ENCODE measurements around the gene CADM1. TPM values are rescaled to one million over a fixed set of nuclear protein-coding genes. Genes with fewer than 3 reads are reported as not detected.

CADM1 gene
- total RNA-seq, 2 experiments from 2014 or later, result 59.7 to 89.7 TPM

DNA sequence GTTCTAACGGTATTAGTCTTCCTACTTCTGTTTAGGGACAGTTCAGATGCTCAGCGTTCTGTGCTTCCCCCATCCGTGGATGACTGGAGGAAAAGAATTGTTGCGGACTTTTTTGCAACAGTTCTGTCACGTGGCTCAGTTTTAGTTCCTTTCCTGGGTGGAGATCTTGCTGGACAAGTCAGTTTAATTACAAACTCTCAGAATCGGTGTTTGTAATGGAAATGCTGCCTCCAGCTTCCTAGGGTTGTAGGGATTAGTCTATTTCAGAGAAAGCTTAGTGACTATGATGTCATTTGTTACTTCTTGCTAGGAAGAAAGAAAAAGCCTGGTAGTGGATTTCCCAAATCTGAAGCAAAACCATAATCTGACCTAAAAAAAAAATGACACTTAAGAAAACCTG is 320.4 kb downstream of the CADM1 start:
- Histone ChIP-seq H3K9me2 (ENCODE audit: insufficient read depth, low read length) (no peaks in the 10 kb centered on the region), H3K79me2 (ENCODE audit: insufficient read depth, low read depth, low read length) (no peaks in the 10 kb centered on the region), H3K4me3 (ENCODE audit: low read depth, low read length, poor library complexity, severe bottlenecking) (no peak overlapping the region), H3K36me3 (ENCODE audit: insufficient read depth, low read length) (no peaks in the 10 kb centered on the region), H3K4me2 (ENCODE audit: low read length) (no peak overlapping the region), H3K9me3 (ENCODE audit: low read length) (no peaks in the 10 kb centered on the region), H4K20me1 (ENCODE audit: insufficient read depth, low read length) (no peaks in the 10 kb centered on the region), H3K27ac (ENCODE audit: low read depth, low read length, poor library complexity, severe bottlenecking) (no peak overlapping the region), H2AFZ (ENCODE audit: low read length) (no peak overlapping the region), H3K4me1 (ENCODE audit: insufficient read depth, low read length, poor library complexity, severe bottlenecking) (no peaks in the 10 kb centered on the region)
- no TSS peak for BruUV-seq (replicated peaks)
- intact Hi-C loops (cut with micrococcal nuclease; ENCODE audit: unreplicated experiment), result no loop called here
- no peak for DNase-seq (ENCODE audit: low spot score)
- ChIA-PET POLR2A (interaction anchor here (0.6 to 1.5 kb wide), 3 partner anchors 37 to 643 kb away, joined by 3 to 8 read pairs (median 4); no protein-coding TSS in a partner anchor), CTCF (ENCODE audit: unreplicated experiment) (no interaction called here)
- TF ChIP-seq, protein P1, sequence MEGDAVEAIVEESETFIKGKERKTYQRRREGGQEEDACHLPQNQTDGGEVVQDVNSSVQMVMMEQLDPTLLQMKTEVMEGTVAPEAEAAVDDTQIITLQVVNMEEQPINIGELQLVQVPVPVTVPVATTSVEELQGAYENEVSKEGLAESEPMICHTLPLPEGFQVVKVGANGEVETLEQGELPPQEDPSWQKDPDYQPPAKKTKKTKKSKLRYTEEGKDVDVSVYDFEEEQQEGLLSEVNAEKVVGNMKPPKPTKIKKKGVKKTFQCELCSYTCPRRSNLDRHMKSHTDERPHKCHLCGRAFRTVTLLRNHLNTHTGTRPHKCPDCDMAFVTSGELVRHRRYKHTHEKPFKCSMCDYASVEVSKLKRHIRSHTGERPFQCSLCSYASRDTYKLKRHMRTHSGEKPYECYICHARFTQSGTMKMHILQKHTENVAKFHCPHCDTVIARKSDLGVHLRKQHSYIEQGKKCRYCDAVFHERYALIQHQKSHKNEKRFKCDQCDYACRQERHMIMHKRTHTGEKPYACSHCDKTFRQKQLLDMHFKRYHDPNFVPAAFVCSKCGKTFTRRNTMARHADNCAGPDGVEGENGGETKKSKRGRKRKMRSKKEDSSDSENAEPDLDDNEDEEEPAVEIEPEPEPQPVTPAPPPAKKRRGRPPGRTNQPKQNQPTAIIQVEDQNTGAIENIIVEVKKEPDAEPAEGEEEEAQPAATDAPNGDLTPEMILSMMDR (conservative IDR thresholded peaks at IDR 0.05; ENCODE audit: low read length), result no peak
- TF ChIP-seq EZH2phosphoT487 (IDR thresholded peaks at IDR 0.05; ENCODE audit: borderline replicate concordance, low read depth, low read length), result no peak

DNA sequence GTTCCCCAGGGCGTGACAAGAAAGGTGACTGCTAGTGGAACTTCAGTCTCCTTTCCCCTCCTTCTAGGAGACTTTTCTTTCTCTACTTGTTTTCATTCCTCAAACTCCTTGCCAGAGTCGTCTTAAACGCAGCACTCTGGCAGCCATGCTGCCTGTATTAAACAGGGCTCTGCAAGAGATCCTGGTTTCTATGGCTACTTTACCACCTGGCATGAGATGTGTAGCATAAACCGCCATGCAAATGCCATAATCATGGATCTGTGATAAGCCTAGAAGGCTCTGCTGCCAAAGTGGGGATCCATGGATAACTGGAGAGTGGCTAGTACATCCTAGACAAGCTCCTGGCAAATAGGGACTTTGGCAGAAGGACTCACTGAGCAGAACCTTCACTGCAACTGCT is 321.1 kb downstream of the CADM1 start:
- Histone ChIP-seq H3K79me2 (ENCODE audit: insufficient read depth, low read depth, low read length) (no peaks in the 10 kb centered on the region), H3K4me2 (ENCODE audit: low read length) (no peak overlapping the region), H2AFZ (ENCODE audit: low read length) (no peak overlapping the region), H3K36me3 (ENCODE audit: insufficient read depth, low read length) (no peaks in the 10 kb centered on the region), H4K20me1 (ENCODE audit: insufficient read depth, low read length) (no peaks in the 10 kb centered on the region), H3K9me3 (ENCODE audit: low read length) (no peaks in the 10 kb centered on the region), H3K4me3 (ENCODE audit: low read depth, low read length, poor library complexity, severe bottlenecking) (no peak overlapping the region), H3K9me2 (ENCODE audit: insufficient read depth, low read length) (no peaks in the 10 kb centered on the region), H3K27ac (ENCODE audit: low read depth, low read length, poor library complexity, severe bottlenecking) (no peak overlapping the region), H3K4me1 (ENCODE audit: insufficient read depth, low read length, poor library complexity, severe bottlenecking) (no peaks in the 10 kb centered on the region)
- intact Hi-C loops (cut with micrococcal nuclease; ENCODE audit: unreplicated experiment), result no loop called here
- no TSS peak for BruUV-seq (replicated peaks)
- TF ChIP-seq, protein P1 (conservative IDR thresholded peaks at IDR 0.05; ENCODE audit: low read length), result no peak
- no peak for TF ChIP-seq EZH2phosphoT487 (IDR thresholded peaks at IDR 0.05; ENCODE audit: borderline replicate concordance, low read depth, low read length)
- CTCF ChIA-PET (ENCODE audit: unreplicated experiment), result no interaction called here
- DNase-seq (ENCODE audit: low spot score), result no peak
- POLR2A ChIA-PET, result interaction anchor here (1.0 kb wide), 1 partner anchor 76 kb away, joined by 4 read pairs; no protein-coding TSS in a partner anchor

- H3K4me2 ChIP-seq (ENCODE audit: low read length), result no peak overlapping the region
- BruUV-seq (replicated peaks), result no TSS peak
- no peak for DNase-seq (ENCODE audit: low spot score)
- no peaks in the 10 kb centered on the region for H3K36me3 ChIP-seq (ENCODE audit: insufficient read depth, low read length)
- H3K79me2 ChIP-seq (ENCODE audit: insufficient read depth, low read depth, low read length), result no peaks in the 10 kb centered on the region
- no peaks in the 10 kb centered on the region for H3K9me2 ChIP-seq (ENCODE audit: insufficient read depth, low read length)
- no peak overlapping the region for H3K4me3 ChIP-seq (ENCODE audit: low read depth, low read length, poor library complexity, severe bottlenecking)
- H4K20me1 ChIP-seq (ENCODE audit: insufficient read depth, low read length), result no peaks in the 10 kb centered on the region
- POLR2A ChIA-PET, result interaction anchor here (1.4 kb wide), 1 partner anchor 363 kb away, joined by 3 read pairs; no protein-coding TSS in a partner anchor
- no peak for TF ChIP-seq EZH2phosphoT487 (IDR thresholded peaks at IDR 0.05; ENCODE audit: borderline replicate concordance, low read depth, low read length)
- TF ChIP-seq, protein P1 (conservative IDR thresholded peaks at IDR 0.05; ENCODE audit: low read length), result no peak
- H3K27ac ChIP-seq (ENCODE audit: low read depth, low read length, poor library complexity, severe bottlenecking), result no peak overlapping the region
- H3K4me1 ChIP-seq (ENCODE audit: insufficient read depth, low read length, poor library complexity, severe bottlenecking), result no peaks in the 10 kb centered on the region
- CTCF ChIA-PET (ENCODE audit: unreplicated experiment), result no interaction called here
- H2AFZ ChIP-seq (ENCODE audit: low read length), result no peak overlapping the region
- intact Hi-C loops (cut with micrococcal nuclease; ENCODE audit: unreplicated experiment), result no loop called here
- H3K9me3 ChIP-seq (ENCODE audit: low read length), result no peaks in the 10 kb centered on the region
These were observed 321.8 kb downstream of the CADM1 start for GRCh38 chr11:115182282-115182955.
